NCI-H82 (cell line): Measurements from ENCODE around the gene APBB2.

Experiments
- DNase-seq: peaks from one replicate; lab custom pipeline; 2025; lab: John Stamatoyannopoulos, UW

Gene APBB2

GRCh38 chr4:41135801-41136200 lies 78.5 kb downstream of the APBB2 start:
- no peak for DNase-seq

- no peak for DNase-seq
Observed at GRCh38 chr4:41134581-41134980, 79.8 kb downstream of the APBB2 start.

- peak; percentile 45 for DNase-seq
Observed at GRCh38 chr4:41133454-41134018, 80.8 kb downstream of the APBB2 start.

GRCh38 chr4:41132055-41132683 lies 82.2 kb downstream of the APBB2 start:
- DNase-seq: no peak

- no peak for DNase-seq
Observed at GRCh38 chr4:41129936-41130440, 84.4 kb downstream of the APBB2 start.

- DNase-seq: no peak
Observed at GRCh38 chr4:41129128-41129754, 85.1 kb downstream of the APBB2 start.

GRCh38 chr4:41125558-41126311 lies 88.6 kb downstream of the APBB2 start:
- DNase-seq: no peak

GRCh38 chr4:41124916-41125548 lies 89.3 kb downstream of the APBB2 start:
- DNase-seq: no peak

- DNase-seq: no peak
Observed at GRCh38 chr4:41122775-41123174, 91.6 kb downstream of the APBB2 start.

- DNase-seq: no peak
Observed at GRCh38 chr4:41122309-41122708, 92.0 kb downstream of the APBB2 start.

- no peak for DNase-seq
Observed at GRCh38 chr4:41121906-41122305, 92.4 kb downstream of the APBB2 start.

- no peak for DNase-seq
Observed at GRCh38 chr4:41120297-41121217, 93.8 kb downstream of the APBB2 start.

GRCh38 chr4:41119867-41120295 lies 94.5 kb downstream of the APBB2 start:
- no peak for DNase-seq

- no peak for DNase-seq
Observed at GRCh38 chr4:41111791-41112190, 102.6 kb downstream of the APBB2 start.

- DNase-seq: no peak
Observed at GRCh38 chr4:41110050-41110449, 104.3 kb downstream of the APBB2 start.

GRCh38 chr4:41108481-41108880 lies 105.9 kb downstream of the APBB2 start:
- no peak for DNase-seq

GRCh38 chr4:41106694-41107419 lies 107.5 kb downstream of the APBB2 start:
- DNase-seq: no peak

- DNase-seq: no peak
Observed at GRCh38 chr4:41106081-41106480, 108.3 kb downstream of the APBB2 start.

- DNase-seq: no peak
Observed at GRCh38 chr4:41104155-41104554, 110.2 kb downstream of the APBB2 start.

- no peak for DNase-seq
Observed at GRCh38 chr4:41103657-41104056, 110.7 kb downstream of the APBB2 start.
